ENCODE measurements around the gene GRIK2. TPM values are rescaled to one million over a fixed set of nuclear protein-coding genes. Genes with fewer than 3 reads are reported as not detected.

Gene GRIK2
- total and polyA plus RNA-seq, 2 donors (not counting 3 experiments of a cell fraction or from before 2014, with no cell fraction given), result not detected

- Histone ChIP-seq H3K9ac (replicated peaks; ENCODE audit: extremely low read depth, insufficient read depth, low read length) (no peak overlapping the region), H3K36me3 (ENCODE audit: control insufficient read depth in 2 of 2, extremely low read depth in 1 of 2, insufficient read depth in 2 of 2, low read length in 2 of 2) (no peaks in the 10 kb centered on the region), H3K4me2 (ENCODE audit: insufficient read depth, low read length) (no peak overlapping the region), H3K9me1 (replicated peaks; ENCODE audit: control insufficient read depth, extremely low read depth, insufficient read depth, low read length) (no peaks in the 10 kb centered on the region), H4K20me1 (replicated peaks; ENCODE audit: control insufficient read depth, extremely low read depth, insufficient read depth, low read length) (no peaks in the 10 kb centered on the region), H3K4me1 (ENCODE audit: control insufficient read depth, extremely low read depth, insufficient read depth, low read length) (no peaks in the 10 kb centered on the region), H3K9me3 (replicated peaks; ENCODE audit: control insufficient read depth, insufficient read depth, low read length) (no peaks in the 10 kb centered on the region), H3K27ac (ENCODE audit: insufficient read depth, low read depth, low read length) (no peak overlapping the region), H3K27me3 (ENCODE audit: control insufficient read depth in 2 of 2, insufficient read depth in 2 of 2, low read length in 2 of 2) (no peaks in the 10 kb centered on the region), H3K4me3 (replicated peaks in 1 of 3; ENCODE audit: insufficient read depth in 1 of 3, low read depth in 1 of 3, low read length in 3 of 3) (no peak overlapping the region), H2AFZ (ENCODE audit: low read depth, low read length) (no peak overlapping the region), H3K79me2 (ENCODE audit: control insufficient read depth, insufficient read depth, low read length) (no peaks in the 10 kb centered on the region)
- intact Hi-C loops (cut with micrococcal nuclease) (no loop called here), dilution Hi-C loops (cut with MboI; ENCODE audit: extremely low pct_ligation_motif_present, low sequenced_read_pairs) (no loop called here)
- ChIA-PET POLR2A (no interaction called here), CTCF (no interaction called here)
- BruUV-seq (replicated peaks), result no TSS peak
- no peak for DNase-seq (ENCODE audit: low read depth, low spot score)
- FAIRE-seq, result no peak
- no peak for TF ChIP-seq POLR2AphosphoS5 (IDR thresholded peaks at IDR 0.05; ENCODE audit: insufficient read depth, low read depth, low read length)
- TF ChIP-seq MYC (IDR thresholded peaks at IDR 0.05; ENCODE audit: low read depth, low read length), result no peak
- TF ChIP-seq POLR2A (IDR thresholded peaks at IDR 0.05; ENCODE audit: low read depth, low read length), result no peak
- TF ChIP-seq GATA2 (IDR thresholded peaks at IDR 0.05; ENCODE audit: insufficient read depth, insufficient read length, low read depth, low read length), result no peak
- TF ChIP-seq MAX (IDR thresholded peaks at IDR 0.05; ENCODE audit: insufficient read depth, insufficient read length), result no peak
- TF ChIP-seq EZH2 (IDR thresholded peaks at IDR 0.05; ENCODE audit: borderline replicate concordance, low read depth, low read length, severe bottlenecking), result no peak
- no peak for TF ChIP-seq CTCF (IDR thresholded peaks at IDR 0.05; ENCODE audit: extremely low read depth in 1 of 2, insufficient read depth in 1 of 2, low read depth in 1 of 2, low read length in 2 of 2)
These were observed 340.4 kb downstream of the GRIK2 start for GRCh38 chr6:101733899-101734298.

All from endothelial cell of umbilical vein (primary cell).